ENCODE measurements around the gene LINC00237. TPM values are rescaled to one million over a fixed set of nuclear protein-coding genes. Genes with fewer than 3 reads are reported as not detected.

Gene LINC00237
- not detected in 5 replicates for total RNA-seq (2022; extraction: Qiagen RNA extraction; ENCODE audit: low read depth)

DNA sequence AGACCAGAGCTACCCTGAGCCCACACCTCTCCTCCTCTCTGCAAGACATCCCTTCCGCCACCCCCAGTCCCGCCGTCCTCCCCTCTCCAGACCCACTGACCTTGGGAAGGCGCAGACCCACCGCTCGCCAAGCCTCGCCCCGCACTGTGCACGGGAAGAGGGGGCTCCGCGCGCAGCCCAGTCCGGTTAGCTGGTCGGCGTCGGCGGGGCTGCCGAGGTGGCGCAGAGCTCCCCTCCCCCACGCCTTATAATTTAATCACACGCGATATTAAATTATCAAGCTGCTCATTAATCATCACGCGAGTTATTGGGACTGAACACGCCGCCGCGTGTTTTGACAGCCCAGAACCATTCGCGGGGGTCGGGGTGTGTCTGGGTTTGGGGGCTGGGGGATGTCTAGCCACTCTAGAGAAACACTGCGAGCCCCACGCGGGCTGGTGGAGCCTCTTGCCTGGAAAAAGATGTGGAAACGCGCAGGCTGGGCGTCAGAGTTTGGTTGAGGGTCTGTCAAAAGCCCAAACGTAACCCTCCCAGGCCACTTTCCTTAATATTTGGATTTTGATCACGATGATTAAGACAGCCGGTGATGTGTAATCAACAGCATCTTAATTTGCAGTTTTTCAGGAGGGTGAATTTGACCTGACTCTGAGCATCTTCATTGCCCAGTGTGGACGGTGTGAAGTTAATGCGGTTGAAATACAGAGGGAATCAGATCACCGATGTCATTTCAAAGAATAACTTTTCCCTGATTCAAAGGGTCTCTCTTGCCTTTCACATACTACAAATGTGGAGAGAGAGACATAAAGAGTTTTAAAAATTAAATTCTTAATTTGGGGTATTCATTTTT is at the start of gene LINC00237:
TSS of gene LINC00237 (minus strand) at position 188 of the 847 bp plus-strand sequence.

DNA sequence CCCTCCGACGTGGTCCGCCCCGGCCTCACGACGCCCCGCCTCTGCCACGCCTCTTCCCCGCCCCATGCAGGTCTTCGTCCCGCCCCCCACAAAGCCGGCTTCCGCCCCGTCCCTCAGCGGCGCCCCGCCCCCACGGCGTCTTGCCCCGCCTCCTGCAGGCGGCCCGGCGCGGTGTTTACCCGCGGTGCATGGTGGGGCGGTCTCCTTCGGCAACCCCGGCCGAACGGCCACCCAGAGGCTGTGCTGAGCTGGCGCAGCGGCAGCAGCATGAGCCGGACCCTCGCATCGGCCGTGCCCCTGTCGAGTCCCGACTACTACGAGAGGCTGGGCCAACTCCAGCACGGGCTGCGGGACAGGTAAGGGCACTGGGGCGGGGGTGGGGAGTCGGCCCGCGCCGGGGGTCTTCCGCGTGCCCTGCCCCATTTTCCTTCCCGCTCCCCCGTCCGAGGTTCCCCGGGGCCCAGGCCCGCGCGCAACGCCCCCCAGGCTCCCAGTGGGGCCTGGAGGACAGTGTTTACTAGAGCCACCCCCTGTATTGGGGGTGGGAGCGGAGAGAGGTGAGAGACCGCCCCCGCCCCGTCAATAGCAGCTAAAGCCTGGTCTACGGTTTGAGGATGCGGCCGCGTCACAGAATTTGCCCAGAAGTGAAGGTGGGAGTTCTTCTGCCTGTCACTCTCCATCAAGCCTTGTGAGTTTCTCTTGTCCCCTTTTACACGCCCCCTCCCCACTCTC is 19.9 kb upstream of the LINC00237 start, which contains the start of gene KIZ:
TSS of gene KIZ (plus strand) at position 234 of the 732 bp plus-strand sequence. CDS start at position 268, 34 bp downstream.

Other genes with a start within 250 kb of the LINC00237 start
- gene KIZ, start 19.7 kb upstream of the LINC00237 start, total RNA-seq (2022; extraction: Qiagen RNA extraction; ENCODE audit: low read depth) = 4.5 to 5.9 TPM (median 5.4 TPM) in 5 replicates
- 96.8 to 115 TPM (median 111 TPM) in 5 replicates for gene XRN2, start 197.0 kb upstream of the LINC00237 start, total RNA-seq (2022; extraction: Qiagen RNA extraction; ENCODE audit: low read depth)

Data from A549 treated with DMSO at 1 μM for 4 hours (cell line).